SH-SY5Y (cell line): ENCODE measurements around the gene IGSF11.

Experiments
- GATA2 ChIP-seq: IDR thresholded peaks from 2 replicates; pipeline ENCODE4 v1.6.1; 2011; ENCODE audit warnings: mild to moderate bottlenecking, low read depth, low read length
- GATA3 ChIP-seq: IDR thresholded peaks from 2 replicates; pipeline ENCODE4 v1.6.1; 2011; ENCODE audit warnings: low read depth, mild to moderate bottlenecking, low read length, moderate library complexity

DNA sequence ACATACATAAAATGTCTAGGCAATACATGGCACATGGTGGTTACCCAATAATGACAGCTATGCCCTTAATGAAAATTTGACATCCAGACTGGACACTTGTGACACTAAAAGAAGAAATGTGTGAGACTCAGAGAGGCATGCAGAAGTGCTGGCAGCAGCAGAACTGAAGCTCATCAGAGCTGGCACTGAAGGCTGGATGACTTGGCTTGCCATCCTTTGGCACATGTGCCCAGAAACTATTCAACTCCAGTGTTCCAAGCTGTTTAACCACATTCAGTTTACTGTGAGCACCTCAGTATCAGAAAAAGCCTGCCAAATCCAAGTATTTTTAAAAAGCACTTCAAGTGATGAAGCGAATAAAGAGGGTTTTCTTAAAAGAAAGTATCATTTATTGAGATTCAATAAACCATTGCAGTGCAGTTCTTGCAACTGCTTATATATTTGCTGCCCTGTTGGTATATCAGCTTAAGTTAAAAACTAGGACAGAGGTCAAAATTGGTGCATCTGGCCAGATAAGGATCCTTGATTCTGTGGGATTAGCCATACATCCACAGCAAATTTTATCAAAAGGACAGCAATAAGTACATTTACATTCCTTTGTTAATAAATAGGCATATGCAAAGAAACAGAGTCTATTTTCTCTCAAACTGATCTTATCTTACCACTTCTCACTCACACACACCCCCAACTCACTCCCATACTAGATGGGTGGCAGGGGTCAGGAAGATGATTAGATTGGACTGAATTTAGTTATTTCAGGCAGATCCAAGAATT lies 15.8 kb downstream of the IGSF11 start:
- peak; percentile 71 for TF ChIP-seq GATA3
- peak; percentile 65 for TF ChIP-seq GATA2
